ENCODE measurements around the gene NUDT15. TPM values are rescaled to one million over a fixed set of nuclear protein-coding genes. Genes with fewer than 3 reads are reported as not detected.
A peak's percentile ranks its signal among the peaks of the same experiment; 100 is the strongest.

NUDT15 gene
- total and polyA plus RNA-seq, 2 of the 8 experiments (the other 6 are each of a cell fraction or from before 2014, with no cell fraction given) = 37.8 to 65.9 TPM

- no peak for FAIRE-seq
- Histone ChIP-seq H3K4me2 (ENCODE audit: insufficient read depth in 1 of 2, low read depth in 2 of 2, low read length in 2 of 2) (no peak overlapping the region), H4K20me1 (replicated peaks in 1 of 2; ENCODE audit: control insufficient read depth in 1 of 2, insufficient read depth in 2 of 2, low read length in 2 of 2) (peaks cover 0 to 2% of the 10 kb centered on the region in 2 experiments), H3K79me2 (ENCODE audit: control insufficient read depth in 1 of 2, insufficient read depth in 2 of 2, low read length in 2 of 2) (peaks cover 0 to 17% of the 10 kb centered on the region in 2 experiments; a peak in 3 of 4 replicates), H3K9me3 (ENCODE audit: insufficient read depth in 2 of 2, low read depth in 1 of 2, low read length in 1 of 2) (no peaks in the 10 kb centered on the region), H3K18ac (ENCODE audit: extremely low read depth, low read length) (no peak overlapping the region), H3K4ac (replicated peaks; ENCODE audit: insufficient read length, low read depth, low read length) (no peak overlapping the region), H2BK5ac (ENCODE audit: low read depth, low read length) (peak overlapping the region; percentile 83; the same call in 1 of the 2 replicates), H3K27me3 (replicated peaks in 1 of 4; ENCODE audit: control insufficient read depth in 3 of 4, extremely low read depth in 1 of 4, insufficient read depth in 3 of 4, low read length in 3 of 4) (no peaks in the 10 kb centered on the region), H2BK120ac (replicated peaks; ENCODE audit: low read depth, low read length) (no peak overlapping the region), H3K4me3 (ENCODE audit: extremely low read depth in 1 of 4, insufficient read depth in 2 of 4, low read depth in 3 of 4, low read length in 4 of 4) (no peak overlapping the region), H3K27ac (ENCODE audit: low read depth, low read length) (no peak overlapping the region), H2AK5ac (ENCODE audit: low read depth, low read length) (no peak overlapping the region), H4K5ac (ENCODE audit: insufficient read length, low read depth, low read length) (no peak overlapping the region), H3K9ac (replicated peaks in 1 of 4; ENCODE audit: extremely low read depth in 1 of 4, low read depth in 3 of 4, low read length in 3 of 4) (no peak overlapping the region), H2BK12ac (ENCODE audit: low read depth, low read length) (0 out of 2 replicates have a peak overlapping the region, but pooled peaks have one; percentile 27), H2AFZ (ENCODE audit: low read length) (0 out of 2 replicates have a peak overlapping the region, but pooled peaks have one; percentile 0), H4K8ac (ENCODE audit: extremely low read depth, insufficient read depth, low read length) (no peak overlapping the region), H3K23me2 (ENCODE audit: low read depth, low read length) (peaks cover 4% of the 10 kb centered on the region), H3K4me1 (replicated peaks in 1 of 4; ENCODE audit: control insufficient read depth in 3 of 4, insufficient read depth in 4 of 4, low read length in 3 of 4) (peaks cover 0 to 4% (median 0%) of the 10 kb centered on the region in 4 experiments; a peak in 3 of 7 replicates), H2BK15ac (ENCODE audit: low read length) (no peak overlapping the region), H3K36me3 (ENCODE audit: control insufficient read depth in 2 of 4, insufficient read depth in 4 of 4, low read length in 3 of 4) (no peaks in the 10 kb centered on the region), H3K56ac (replicated peaks; ENCODE audit: insufficient read length, low read depth, low read length) (no peak overlapping the region), H3K79me1 (ENCODE audit: low read depth, low read length) (no peaks in the 10 kb centered on the region; the same call in 1 of the 2 replicates), H4K91ac (replicated peaks; ENCODE audit: insufficient read length, low read length) (peak overlapping the region; percentile 61), H2BK20ac (ENCODE audit: low read length) (peak overlapping the region; percentile 38; the same call in 1 of the 2 replicates), H3K23ac (ENCODE audit: insufficient read length) (no peak overlapping the region), H3K14ac (ENCODE audit: insufficient read length) (no peak overlapping the region)
- 85% methylated on average over 2 of the region's 2 CpGs; no CpG with 5 or more reads in 1 of the 2 experiments for WGBS, 2 experiments (ENCODE audit: extremely low coverage in 1 of 2, insufficient coverage in 1 of 2, insufficient read length in 1 of 2, insufficient replicate concordance in 2 of 2, low coverage in 1 of 2, low lambda C conversion rate in 2 of 2, missing lambda C conversion rate in 1 of 2)
- CTCF ChIA-PET (ENCODE audit: partially characterized antibody) = no interaction called here
- POLR2A ChIA-PET (ENCODE audit: partially characterized antibody) = interaction anchor here (6.0 kb wide), 1 partner anchor 34 kb away, joined by 43 read pairs; the partner anchor contains the start of gene NUDT15
- no peak for DNase-seq (ENCODE audit: low read depth in 1 of 2, low spot score in 2 of 2)
- TF ChIP-seq TEAD4 (IDR thresholded peaks at IDR 0.05; ENCODE audit: low read depth, low read length) (no peak), E2F6 (IDR thresholded peaks at IDR 0.05) (0 out of 2 replicates have a peak, but pooled peaks have one; percentile 11)
These were observed 33.3 kb upstream of the NUDT15 start for GRCh38 chr13:48004201-48004600.
